ENCODE results near the gene LTBR. TPM values are rescaled to one million over a fixed set of nuclear protein-coding genes. Genes with fewer than 3 reads are reported as not detected.
A peak's percentile ranks its signal among the peaks of the same experiment; 100 is the strongest.
"Not testable (repeated sequence)": the region's sequence is repeated elsewhere in the genome, so short reads cannot be mapped to it uniquely, and the experiment has no call there.

Gene LTBR
- total RNA-seq, 1 donor from 2014 or later = 156 TPM

DNA sequence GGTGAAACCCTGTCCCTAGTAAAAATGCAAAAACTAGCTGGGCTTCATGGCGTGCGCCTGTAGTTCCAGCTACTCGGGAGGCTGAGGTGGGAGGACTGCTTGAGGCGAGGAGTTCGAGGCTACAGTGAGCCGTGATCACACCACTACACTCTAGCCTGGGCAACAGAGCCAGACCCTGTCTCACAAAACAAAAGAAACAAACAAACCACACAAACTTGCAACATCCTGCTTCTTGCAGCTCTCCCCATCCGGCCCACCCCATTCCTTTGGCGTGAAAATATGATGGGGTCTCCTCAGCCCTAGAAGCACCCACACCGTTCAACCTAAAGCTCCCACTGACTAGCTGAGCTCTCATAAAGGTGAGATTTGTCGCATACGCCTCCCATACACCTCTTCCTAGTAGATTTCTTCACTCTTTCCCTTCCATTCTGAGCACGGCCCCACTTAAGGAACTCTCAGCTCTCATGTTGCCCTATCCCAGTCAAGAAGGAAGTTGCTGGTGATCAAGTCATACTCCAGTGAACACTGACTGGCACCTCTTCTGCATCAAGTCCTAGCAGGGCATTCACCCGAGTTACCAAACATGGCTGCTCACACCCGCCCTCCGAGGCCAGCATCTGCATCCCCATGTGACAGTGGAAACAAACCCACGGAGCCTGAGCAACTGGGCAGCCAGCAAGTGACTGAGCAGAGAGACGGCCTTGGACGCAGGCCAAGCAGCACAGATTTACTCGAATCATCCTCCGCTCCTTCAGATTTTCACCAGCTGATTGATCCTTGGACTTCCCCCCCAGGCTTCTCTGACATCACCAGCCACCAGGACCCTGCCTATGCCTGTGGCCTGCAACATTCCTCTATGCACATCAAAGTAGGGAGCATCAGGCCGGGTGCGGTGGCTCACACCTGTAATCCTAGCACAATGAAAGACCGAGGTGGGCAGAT, 41.9 kb downstream of the LTBR start:
- TF ChIP-seq, protein P1, sequence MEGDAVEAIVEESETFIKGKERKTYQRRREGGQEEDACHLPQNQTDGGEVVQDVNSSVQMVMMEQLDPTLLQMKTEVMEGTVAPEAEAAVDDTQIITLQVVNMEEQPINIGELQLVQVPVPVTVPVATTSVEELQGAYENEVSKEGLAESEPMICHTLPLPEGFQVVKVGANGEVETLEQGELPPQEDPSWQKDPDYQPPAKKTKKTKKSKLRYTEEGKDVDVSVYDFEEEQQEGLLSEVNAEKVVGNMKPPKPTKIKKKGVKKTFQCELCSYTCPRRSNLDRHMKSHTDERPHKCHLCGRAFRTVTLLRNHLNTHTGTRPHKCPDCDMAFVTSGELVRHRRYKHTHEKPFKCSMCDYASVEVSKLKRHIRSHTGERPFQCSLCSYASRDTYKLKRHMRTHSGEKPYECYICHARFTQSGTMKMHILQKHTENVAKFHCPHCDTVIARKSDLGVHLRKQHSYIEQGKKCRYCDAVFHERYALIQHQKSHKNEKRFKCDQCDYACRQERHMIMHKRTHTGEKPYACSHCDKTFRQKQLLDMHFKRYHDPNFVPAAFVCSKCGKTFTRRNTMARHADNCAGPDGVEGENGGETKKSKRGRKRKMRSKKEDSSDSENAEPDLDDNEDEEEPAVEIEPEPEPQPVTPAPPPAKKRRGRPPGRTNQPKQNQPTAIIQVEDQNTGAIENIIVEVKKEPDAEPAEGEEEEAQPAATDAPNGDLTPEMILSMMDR (IDR thresholded peaks at IDR 0.05) = no peak
- H3K4me3 ChIP-seq = no peak overlapping the region
- peaks cover 17% of the 10 kb centered on the region for H3K4me1 ChIP-seq
- DNase-seq (no peak), ATAC-seq (no peak)
- H3K27me3 ChIP-seq = no peaks in the 10 kb centered on the region
- intact Hi-C loops (cut with DNase I) = no loop called here
- H3K27ac ChIP-seq = no peak overlapping the region
- H3K9me3 ChIP-seq = no peaks in the 10 kb centered on the region
- no peaks in the 10 kb centered on the region for H3K36me3 ChIP-seq

DNA sequence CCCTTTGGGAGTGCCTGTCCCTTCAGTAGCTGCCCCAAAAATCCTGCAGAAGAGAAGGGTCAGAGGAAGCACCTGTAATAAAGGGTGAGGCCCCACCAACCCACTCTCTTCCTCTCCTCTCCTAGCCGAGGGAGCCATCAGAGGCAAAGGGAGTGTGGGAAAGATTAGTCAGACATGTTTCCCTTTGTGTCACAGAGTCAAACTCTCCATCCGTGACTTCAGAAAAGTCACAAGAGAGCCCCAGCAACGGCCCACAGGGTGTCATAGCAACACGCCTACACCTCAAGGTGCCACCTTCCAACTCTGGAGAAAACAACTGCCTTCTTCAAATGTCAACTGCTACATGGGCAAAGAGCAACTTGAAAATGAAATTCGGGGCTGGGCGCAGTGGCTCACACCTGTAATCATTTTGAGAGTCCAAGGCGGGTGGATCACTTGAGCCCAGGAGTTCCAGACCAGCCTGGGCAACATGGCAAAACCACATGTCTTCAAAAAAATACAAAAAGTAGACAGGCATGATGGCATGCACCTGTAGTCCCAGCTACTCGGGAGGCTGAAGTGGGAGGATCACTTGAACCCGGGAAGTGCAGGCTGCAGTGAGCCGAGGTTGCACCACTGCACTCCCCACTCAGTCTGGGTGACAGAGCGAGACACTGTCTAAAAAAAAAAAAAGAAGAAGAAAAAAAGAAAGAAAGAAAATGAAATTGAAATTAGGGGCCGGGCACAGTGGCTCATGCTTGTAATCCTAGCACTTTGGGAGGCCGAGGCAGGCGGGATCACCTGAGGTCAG, 43.1 kb downstream of the LTBR start:
- intact Hi-C loops (cut with DNase I) = no loop called here
- no peak for ATAC-seq
- TF ChIP-seq, protein P1 (IDR thresholded peaks at IDR 0.05) = no peak

DNA sequence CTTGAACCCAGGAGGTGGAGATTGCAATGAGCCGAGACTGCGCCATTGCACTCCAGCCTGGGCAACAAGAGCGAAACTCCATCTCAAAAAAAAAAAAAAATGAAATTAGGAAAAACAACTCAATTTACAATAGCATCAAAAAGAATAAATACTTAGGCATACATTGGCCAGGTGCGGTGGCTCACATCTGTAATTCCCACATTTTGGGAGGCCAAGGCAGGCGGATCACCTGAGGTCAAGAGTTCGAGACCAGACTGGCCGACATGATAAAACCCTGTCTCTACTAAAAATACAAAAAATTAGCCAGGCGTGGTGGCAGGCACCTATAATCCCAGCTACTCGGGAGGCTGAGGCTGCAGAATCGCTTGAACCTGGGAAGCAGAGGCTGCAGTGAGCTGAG, 43.8 kb downstream of the LTBR start:
- not testable (repeated sequence) for H3K4me3 ChIP-seq

More for the DNA sequence above, 43.1 kb downstream of the LTBR start:
- no peak for DNase-seq
- Histone ChIP-seq H3K4me3 (no peak overlapping the region), H3K9me3 (no peaks in the 10 kb centered on the region), H3K4me1 (peaks cover 25% of the 10 kb centered on the region), H3K27ac (peak overlapping the region; percentile 32), H3K27me3 (no peaks in the 10 kb centered on the region), H3K36me3 (no peaks in the 10 kb centered on the region)

DNA sequence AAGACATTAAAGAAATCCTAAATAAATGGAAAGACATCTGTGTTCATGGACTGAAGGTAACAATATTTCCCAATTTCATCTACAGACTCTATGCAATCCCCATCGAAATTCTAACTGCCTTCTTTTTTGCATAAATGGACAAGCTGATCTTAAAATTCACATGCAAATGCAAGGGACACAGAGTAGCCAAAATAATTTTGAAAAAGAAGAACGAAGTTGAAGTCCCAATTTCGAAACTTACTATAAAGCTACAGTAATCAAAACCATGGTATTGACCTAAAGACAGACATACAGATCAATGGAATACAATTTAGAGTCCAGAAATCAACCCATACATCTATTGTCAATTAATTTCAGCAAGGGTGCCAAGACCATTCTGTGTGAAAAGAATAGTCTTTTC, 44.4 kb downstream of the LTBR start:
- H3K9me3 ChIP-seq = no peaks in the 10 kb centered on the region
- H3K4me3 ChIP-seq = no peak overlapping the region
- no peak for DNase-seq
- no peaks in the 10 kb centered on the region for H3K27me3 ChIP-seq
- H3K4me1 ChIP-seq = peaks cover 24% of the 10 kb centered on the region
- no peak overlapping the region for H3K27ac ChIP-seq
- ATAC-seq = no peak
- intact Hi-C loops (cut with DNase I) = no loop called here
- TF ChIP-seq, protein P1 (IDR thresholded peaks at IDR 0.05) = no peak
- H3K36me3 ChIP-seq = no peaks in the 10 kb centered on the region

More for the DNA sequence above, 43.8 kb downstream of the LTBR start:
- H3K27ac ChIP-seq; H3K9me3 ChIP-seq; H3K27me3 ChIP-seq; H3K36me3 ChIP-seq; intact Hi-C loops (cut with DNase I); ATAC-seq: not testable (repeated sequence)
- H3K4me1 ChIP-seq = peaks cover 25% of the 10 kb centered on the region
- DNase-seq = peak; percentile 20

DNA sequence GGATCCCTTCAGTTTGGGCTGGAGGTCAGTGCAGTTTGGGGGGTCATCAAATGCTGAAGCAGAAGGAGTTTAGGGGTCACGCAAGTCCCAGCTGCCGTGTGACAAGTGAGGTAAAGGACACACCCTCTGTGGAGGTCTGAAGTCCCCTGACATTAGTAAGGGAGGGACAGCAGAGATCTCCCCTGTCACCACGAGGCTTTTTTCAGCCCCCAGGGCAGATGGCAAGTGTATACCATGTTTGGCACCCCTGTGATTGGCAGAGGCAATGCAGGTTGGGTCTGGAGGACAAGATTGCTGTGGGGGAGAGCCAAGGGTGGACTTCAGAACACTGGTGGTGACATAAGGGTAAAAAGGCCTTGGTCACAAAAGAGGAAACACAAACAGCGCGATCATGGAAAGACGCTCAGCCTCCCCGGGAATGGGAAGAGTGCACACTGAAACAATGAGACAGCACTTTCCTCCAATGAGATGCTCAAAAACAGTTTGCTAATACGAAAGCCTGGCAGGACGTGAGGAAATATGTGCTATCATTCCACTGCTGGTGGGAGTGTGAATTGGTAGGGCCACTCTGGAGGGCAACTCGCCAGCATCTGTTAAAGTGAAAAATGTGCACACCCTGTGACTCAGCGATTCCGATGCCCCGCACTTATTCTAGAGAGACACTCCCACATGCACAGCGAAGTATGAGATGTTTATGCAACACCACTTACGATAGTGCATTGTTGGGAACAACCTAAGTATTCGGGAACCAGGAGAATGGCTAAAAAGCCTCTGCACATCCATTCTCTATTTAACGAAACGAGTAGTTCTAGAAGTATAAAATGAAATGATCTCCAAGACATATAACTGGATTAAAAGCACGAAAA, 46.4 kb downstream of the LTBR start:
- H3K36me3 ChIP-seq = no peaks in the 10 kb centered on the region
- H3K9me3 ChIP-seq = no peaks in the 10 kb centered on the region
- peaks cover 17% of the 10 kb centered on the region for H3K4me1 ChIP-seq
- intact Hi-C loops (cut with DNase I) = no loop called here
- peak overlapping the region; percentile 80 for H3K27ac ChIP-seq
- ATAC-seq (peak; percentile 92), DNase-seq (peak; percentile 88)
- peak overlapping the region; percentile 19 for H3K4me3 ChIP-seq
- TF ChIP-seq, protein P1 (IDR thresholded peaks at IDR 0.05) = no peak
- H3K27me3 ChIP-seq = no peaks in the 10 kb centered on the region
